K562 treated with DMSO at 1 percent for 48 hours (cell line): ENCODE data around the gene POLR3E. TPM values are rescaled to one million over a fixed set of nuclear protein-coding genes. Genes with fewer than 3 reads are reported as not detected.

ENCODE experiments used
- total RNA-seq: library from RNA; unstranded; fragments of 300-600 nt; gene quantifications from 2 replicates; pipeline ENCODE4 v1.2.3, GENCODE V29; 2022; ENCODE audit warnings: low replicate concordance; ENCODE audit errors: extremely low read depth

POLR3E gene, protein sequence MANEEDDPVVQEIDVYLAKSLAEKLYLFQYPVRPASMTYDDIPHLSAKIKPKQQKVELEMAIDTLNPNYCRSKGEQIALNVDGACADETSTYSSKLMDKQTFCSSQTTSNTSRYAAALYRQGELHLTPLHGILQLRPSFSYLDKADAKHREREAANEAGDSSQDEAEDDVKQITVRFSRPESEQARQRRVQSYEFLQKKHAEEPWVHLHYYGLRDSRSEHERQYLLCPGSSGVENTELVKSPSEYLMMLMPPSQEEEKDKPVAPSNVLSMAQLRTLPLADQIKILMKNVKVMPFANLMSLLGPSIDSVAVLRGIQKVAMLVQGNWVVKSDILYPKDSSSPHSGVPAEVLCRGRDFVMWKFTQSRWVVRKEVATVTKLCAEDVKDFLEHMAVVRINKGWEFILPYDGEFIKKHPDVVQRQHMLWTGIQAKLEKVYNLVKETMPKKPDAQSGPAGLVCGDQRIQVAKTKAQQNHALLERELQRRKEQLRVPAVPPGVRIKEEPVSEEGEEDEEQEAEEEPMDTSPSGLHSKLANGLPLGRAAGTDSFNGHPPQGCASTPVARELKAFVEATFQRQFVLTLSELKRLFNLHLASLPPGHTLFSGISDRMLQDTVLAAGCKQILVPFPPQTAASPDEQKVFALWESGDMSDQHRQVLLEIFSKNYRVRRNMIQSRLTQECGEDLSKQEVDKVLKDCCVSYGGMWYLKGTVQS
- total RNA-seq: not detected in 2 replicates

DNA sequence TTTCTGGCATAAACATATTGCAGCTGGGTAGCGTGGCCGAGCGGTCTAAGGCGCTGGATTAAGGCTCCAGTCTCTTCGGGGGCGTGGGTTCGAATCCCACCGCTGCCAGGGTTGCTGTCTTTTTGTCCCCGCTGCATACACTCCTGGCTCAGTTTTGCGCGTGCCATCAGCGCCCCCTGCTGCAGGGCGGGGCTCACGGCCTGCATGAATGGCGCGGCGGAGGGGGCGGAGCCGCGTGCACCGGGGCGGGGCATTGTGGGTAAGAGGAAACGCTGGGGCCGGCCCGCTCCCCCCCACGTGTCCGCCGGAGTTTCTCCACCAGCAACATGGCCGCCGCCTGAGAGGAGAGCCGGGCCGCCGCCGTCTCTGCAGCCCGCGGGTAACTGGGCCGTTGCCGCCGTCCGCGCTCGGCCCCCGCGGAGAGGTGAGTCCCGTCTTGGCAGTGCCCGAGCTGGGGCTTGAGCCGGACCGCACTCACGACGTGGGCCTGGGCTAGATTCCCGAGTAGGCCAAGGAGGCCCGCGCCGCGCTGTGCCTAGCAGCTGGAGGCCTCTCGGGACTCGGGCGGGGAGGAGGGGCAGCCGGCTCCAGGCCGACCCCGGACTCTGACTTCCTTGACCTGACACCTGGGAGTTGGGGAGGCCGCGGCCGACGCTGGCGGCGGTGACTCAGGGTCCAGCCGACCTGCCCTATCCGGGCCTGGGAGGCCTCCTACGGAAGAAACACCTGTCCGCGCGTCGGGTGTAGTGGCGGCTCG is at the start of gene POLR3E:
Gene POLR3E (plus strand): TSS at position 296 of the 757 bp plus-strand sequence. CDS start 5,560 bp downstream, outside the sequence.

DNA sequence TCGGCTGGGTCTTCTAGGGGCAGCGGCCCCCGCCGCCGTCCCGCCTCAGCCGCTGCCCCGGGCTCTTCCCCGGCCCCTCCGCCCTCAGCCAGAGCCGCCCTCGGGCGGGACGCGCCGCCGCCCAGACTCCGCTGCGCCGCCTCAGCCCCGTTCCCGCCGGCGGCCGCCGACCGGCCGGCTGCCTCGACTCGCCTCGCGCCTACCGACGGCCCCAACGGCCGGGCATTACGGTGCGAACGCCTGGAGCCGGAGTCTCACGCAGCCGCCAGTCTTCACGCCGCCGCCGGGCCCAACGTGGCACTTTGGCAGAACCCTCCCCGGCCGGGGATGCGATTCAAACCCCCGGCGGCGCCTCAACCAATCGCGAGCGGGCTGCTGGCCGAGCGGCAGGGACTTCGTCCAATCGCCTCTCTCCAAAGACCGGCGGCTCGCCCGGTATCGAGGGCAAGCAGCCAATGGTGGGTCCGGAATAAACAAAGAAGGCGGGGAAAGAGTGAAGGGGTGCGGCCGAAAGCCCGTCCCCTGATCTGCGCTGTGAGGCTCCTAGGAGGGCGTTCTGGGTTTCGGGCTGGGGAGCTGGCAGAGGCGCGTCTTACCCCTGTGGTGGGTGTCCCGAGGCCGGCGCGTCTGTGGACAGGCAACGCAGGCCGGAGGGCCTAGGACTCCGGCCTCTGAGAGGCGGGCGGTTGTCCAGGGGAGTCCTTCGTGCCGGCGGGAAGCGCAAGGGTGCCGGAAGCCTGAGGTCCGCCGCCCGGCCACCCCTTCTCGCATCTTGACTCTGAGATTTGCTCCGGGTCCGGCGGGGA is 77.3 kb downstream of the POLR3E start, which contains the start of gene CDR2:
Gene CDR2 (minus strand): TSS at position 309 of the 806 bp plus-strand sequence. CDS start 310 bp downstream, outside the sequence.

Other genes starting within 250 kb of the POLR3E start
- gene VWA3A, start 204.9 kb upstream of the POLR3E start, total RNA-seq: not detected in 2 replicates
- gene SDR42E2, start 134.9 kb upstream of the POLR3E start, total RNA-seq: not detected in 2 replicates
- not detected in 2 replicates for gene EEF2K, start 91.1 kb upstream of the POLR3E start, total RNA-seq
- gene CDR2, start 77.2 kb downstream of the POLR3E start, total RNA-seq: not detected in 2 replicates
- gene NPIPB5, start 213.5 kb downstream of the POLR3E start, total RNA-seq: not detected in 2 replicates